ENCODE data around the gene BCAM.

GRCh38 chr19:44865196-44865767 is 56.4 kb downstream of the BCAM start:
- TF ChIP-seq CTCF (IDR thresholded peaks at IDR 0.05), result no peak
- no peak for TF ChIP-seq POLR2A (IDR thresholded peaks at IDR 0.05)
